Sigmoid colon (tissue), 3 donors: ENCODE results near the gene ACACA.

Experiments
- POLR2A ChIP-seq, 2 donors: fragments of 450-650 bp; IDR thresholded peaks; one replicate each; pipeline ENCODE4 v1.6.1; 2016; ENCODE audit warnings: antibody characterized with exemption in 2 of 2, mild to moderate bottlenecking in 2 of 2, moderate library complexity in 2 of 2
- TF ChIP-seq, protein P1 (sequence below), 4 experiments: fragments of 450-650 bp in 3 of 4; fragments of 200-600 bp in 1 of 4; IDR thresholded peaks; one replicate each; pipeline ENCODE4 v1.5.1; 2016 to 2019; ENCODE audit warnings: antibody characterized with exemption in 4 of 4, mild to moderate bottlenecking in 3 of 4, moderate library complexity in 2 of 4

- TF ChIP-seq, protein P1, sequence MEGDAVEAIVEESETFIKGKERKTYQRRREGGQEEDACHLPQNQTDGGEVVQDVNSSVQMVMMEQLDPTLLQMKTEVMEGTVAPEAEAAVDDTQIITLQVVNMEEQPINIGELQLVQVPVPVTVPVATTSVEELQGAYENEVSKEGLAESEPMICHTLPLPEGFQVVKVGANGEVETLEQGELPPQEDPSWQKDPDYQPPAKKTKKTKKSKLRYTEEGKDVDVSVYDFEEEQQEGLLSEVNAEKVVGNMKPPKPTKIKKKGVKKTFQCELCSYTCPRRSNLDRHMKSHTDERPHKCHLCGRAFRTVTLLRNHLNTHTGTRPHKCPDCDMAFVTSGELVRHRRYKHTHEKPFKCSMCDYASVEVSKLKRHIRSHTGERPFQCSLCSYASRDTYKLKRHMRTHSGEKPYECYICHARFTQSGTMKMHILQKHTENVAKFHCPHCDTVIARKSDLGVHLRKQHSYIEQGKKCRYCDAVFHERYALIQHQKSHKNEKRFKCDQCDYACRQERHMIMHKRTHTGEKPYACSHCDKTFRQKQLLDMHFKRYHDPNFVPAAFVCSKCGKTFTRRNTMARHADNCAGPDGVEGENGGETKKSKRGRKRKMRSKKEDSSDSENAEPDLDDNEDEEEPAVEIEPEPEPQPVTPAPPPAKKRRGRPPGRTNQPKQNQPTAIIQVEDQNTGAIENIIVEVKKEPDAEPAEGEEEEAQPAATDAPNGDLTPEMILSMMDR (IDR thresholded peaks at IDR 0.05), result no peak
- TF ChIP-seq POLR2A (IDR thresholded peaks at IDR 0.05), result no peak
Measured at GRCh38 chr17:37065486-37066321, 340.9 kb downstream of the ACACA start.
